ENCODE measurements around the gene PLXNC1.

The PLXNC1 gene

DNA sequence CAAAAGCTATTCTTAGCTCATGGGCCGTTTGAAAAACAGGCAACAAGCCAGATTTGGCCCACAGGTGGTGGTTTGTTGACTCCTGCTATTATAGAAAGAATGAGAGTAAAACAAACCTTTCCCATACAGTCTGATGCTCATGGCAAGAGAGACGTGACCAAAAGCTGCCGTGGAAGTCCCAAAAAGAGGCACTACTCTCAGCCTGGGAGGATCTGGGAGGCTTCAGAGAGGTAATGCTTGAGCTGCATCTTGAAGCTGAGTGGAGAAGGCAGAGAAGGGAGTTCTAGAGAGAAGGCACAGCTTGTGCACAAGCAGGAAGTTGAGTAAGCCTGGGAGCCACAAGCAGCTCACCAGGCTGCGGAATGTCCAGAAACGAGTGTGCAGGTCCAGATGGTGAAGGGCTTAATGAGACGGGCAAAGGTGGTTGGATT, 9.6 kb downstream of the PLXNC1 start:
- no peak for DNase-seq (ENCODE audit: low read depth in 2 of 2)

DNA sequence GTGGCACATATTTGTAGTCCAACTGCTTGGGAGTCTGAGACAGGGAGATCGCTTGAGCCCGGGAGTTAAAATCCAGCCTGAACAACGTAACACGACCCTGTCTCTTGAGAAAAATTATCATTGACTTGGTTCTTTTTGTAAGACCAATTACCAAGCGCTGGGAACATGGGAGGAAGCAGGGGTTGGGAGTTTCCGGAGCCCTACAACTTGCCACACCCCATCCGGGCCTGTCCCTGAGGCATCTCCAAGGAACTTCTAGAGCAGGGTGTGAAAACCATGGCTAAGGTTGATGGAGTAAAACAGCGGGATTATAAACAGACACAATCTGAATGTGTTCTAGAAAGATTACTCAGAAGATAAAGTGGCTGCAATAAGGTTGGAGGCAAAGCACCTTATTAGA, 10.3 kb downstream of the PLXNC1 start:
- DNase-seq (ENCODE audit: low read depth in 2 of 2), result no peak

GRCh38 chr12:94162108-94162507, 13.7 kb downstream of the PLXNC1 start:
- DNase-seq (ENCODE audit: low read depth in 2 of 2), result no peak

- DNase-seq (ENCODE audit: low read depth in 2 of 2), result no peak
These were observed 15.5 kb downstream of the PLXNC1 start for GRCh38 chr12:94163850-94164249.

GRCh38 chr12:94165138-94165537, 16.8 kb downstream of the PLXNC1 start:
- no peak for DNase-seq (ENCODE audit: low read depth in 2 of 2)

DNA sequence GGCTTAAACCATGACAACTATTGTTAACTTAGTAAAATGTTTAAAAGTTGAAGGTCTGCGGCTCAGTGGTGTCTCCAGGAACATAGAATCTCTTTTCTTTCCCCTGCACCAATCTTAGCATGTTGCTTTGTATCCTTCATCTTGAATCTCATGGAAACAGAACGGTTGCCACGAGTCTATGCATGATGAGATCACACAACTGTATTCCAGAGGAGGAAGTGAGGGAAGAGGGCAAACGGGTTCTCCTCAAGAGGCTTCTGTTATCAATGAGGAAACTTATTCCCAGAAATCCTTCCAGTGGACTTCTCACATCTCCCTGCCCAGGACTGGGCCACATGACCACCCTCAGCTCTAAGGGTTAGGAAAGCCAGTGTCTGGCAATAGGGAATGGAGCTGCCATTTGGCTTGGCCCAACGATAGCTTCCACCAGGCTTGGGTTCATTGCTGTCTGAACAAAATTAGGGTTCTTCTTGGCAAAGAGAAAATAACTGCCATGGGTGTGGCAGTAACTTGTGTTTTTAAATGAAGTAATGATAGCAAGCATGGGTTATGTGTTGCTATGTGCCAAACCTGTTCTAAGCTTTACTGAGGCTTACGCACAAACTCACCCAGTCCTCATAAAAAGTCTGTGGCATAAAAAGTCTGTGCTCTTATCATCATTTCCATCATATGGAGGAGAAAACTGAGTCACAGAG, 17.4 kb downstream of the PLXNC1 start:
- no peak for DNase-seq (ENCODE audit: low read depth in 2 of 2)

- DNase-seq (ENCODE audit: low read depth in 2 of 2), result no peak
These were observed 18.8 kb downstream of the PLXNC1 start for GRCh38 chr12:94167071-94167755.

GRCh38 chr12:94167756-94168416, 19.5 kb downstream of the PLXNC1 start:
- DNase-seq (ENCODE audit: low read depth in 2 of 2), result no peak

- DNase-seq (ENCODE audit: low read depth in 2 of 2), result no peak
These were observed 21.1 kb downstream of the PLXNC1 start for GRCh38 chr12:94169495-94169894.

DNA sequence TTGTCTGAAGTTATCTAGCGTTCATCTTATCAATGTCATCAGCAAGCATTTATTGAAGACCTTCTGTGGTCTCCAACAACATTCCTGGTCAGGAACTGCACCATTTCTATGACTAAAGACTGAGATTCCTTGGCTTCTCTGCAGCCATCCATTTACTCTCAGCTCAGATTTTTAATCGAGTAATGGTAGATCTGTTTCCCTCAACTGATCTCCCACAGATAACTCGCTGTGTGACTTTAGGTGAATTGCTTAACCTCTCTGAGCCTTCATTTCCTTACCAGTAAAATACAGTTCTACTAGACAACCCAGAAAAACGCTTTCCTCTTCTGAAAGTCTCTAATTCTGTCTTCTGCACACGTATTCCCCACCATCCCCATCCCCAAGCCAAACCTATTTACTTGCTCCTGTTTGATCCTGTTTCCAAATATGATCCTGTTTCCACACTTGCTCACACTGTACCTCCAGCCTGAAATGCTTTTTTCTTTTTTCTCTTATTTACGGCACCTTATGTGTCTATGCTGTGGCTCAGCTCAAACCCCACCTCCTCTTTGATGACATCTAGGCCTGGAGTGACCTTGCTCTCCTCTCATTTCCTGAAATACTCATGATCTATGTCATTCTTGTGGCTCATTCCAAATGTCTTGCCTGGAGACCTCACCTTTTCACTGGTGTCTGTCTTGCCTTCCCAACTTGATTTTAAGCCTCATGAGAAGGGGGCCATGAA, 21.8 kb downstream of the PLXNC1 start:
- DNase-seq (ENCODE audit: low read depth in 2 of 2), result no peak

DNA sequence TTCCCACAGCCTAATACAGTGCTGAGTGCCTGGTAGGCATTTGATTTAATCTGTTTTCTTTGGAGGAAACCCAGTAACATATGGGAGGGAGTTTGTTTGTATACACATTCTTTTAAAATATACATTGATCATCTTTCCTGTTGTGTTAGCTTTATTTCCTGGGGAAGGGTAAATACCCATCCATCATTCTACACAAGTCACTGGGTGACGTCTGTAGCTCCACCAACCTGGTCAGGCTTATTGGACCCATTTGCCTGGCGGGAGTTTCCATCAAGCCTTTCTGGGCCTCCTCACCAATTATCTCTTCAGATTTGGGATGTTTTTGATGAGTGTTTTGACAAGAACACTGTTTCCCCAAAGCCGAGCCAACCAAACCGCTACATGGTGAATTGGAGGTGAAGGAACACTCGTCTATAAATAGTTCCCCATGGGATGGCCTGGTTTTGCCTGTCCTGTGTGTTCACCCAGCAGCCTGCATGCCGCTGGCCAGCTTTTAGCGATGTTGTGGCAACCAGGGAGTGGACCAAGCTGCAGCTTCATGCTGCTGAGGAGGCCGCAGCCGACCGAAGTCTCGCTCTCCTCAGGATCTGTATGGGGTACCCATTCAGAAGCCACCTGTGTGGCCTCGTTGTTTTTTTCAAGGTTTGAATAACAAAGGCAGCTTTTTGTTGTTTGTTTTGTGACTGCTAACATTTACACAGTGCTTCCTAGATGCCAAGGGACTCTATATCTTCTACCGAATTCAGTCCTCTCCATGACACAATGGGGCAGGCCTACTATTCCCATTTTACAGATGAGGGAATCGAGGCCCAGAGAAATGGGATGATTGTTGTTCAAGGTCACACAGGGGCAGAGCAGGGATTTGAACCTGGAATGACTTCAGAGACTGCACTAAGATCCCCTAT, 22.6 kb downstream of the PLXNC1 start:
- no peak for DNase-seq (ENCODE audit: low read depth in 2 of 2)

GRCh38 chr12:94171595-94171930, 23.2 kb downstream of the PLXNC1 start:
- DNase-seq (ENCODE audit: low read depth in 2 of 2), result no peak

DNA sequence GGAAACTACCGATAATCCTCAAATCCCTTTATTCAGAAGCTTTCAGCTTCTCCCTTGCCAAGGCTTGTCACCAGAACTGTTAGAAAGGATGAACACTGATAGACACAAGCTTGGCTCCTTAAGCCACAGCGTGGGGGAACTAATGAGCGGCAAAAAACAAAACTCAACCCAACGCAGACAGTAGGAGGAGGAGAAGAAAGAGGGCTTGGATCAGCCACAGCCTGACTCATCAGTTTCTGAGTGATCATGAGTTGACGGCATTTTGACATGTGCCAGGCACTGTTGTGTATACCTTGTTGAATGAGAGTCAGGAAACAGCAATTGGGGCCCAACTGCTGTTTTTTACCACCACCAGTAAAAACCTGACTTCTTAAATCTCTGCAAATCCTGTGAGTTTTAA, 23.7 kb downstream of the PLXNC1 start:
- DNase-seq (ENCODE audit: low read depth in 2 of 2), result no peak

DNA sequence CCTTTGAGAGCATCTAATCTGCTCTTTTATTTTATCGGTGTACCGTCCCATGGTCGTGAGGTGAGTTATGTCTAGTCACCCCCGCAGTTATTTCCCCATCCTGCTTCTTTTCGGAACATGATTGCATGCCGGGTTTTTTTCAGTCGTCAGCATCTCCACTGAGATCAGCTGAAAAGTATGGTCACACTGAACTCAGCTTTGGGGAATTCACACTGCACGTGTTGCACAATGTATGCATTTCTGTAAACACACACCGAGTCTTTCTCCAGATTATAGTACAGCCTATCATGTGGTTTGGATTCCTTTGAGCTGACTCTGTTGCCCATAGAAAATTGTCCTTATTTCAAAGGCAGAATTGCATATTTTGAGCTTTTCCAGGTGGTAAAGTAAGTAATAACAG, 24.6 kb downstream of the PLXNC1 start:
- no peak for DNase-seq (ENCODE audit: low read depth in 2 of 2)

GRCh38 chr12:94173660-94174265, 25.4 kb downstream of the PLXNC1 start:
- no peak for DNase-seq (ENCODE audit: low read depth in 2 of 2)

DNA sequence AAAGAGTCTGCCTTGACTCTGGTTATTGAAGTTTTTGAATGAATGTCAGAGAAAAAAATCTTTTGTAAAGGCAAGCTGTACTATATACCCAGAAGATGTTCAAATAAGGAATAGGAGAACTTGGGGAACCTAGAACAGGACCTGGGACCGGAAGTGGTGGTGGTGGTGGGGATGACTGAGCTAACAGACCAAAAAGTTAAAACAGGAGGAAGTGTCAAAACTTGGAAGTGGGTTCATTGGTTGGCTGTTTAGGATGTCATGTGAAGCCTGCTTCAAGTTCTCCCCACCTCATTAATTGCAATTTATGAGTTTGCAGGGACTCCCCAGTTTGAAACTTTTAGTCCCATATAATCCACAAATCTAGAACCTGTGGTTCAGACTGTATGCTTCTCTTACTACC, 26.2 kb downstream of the PLXNC1 start:
- DNase-seq (ENCODE audit: low read depth in 2 of 2), result no peak

DNA sequence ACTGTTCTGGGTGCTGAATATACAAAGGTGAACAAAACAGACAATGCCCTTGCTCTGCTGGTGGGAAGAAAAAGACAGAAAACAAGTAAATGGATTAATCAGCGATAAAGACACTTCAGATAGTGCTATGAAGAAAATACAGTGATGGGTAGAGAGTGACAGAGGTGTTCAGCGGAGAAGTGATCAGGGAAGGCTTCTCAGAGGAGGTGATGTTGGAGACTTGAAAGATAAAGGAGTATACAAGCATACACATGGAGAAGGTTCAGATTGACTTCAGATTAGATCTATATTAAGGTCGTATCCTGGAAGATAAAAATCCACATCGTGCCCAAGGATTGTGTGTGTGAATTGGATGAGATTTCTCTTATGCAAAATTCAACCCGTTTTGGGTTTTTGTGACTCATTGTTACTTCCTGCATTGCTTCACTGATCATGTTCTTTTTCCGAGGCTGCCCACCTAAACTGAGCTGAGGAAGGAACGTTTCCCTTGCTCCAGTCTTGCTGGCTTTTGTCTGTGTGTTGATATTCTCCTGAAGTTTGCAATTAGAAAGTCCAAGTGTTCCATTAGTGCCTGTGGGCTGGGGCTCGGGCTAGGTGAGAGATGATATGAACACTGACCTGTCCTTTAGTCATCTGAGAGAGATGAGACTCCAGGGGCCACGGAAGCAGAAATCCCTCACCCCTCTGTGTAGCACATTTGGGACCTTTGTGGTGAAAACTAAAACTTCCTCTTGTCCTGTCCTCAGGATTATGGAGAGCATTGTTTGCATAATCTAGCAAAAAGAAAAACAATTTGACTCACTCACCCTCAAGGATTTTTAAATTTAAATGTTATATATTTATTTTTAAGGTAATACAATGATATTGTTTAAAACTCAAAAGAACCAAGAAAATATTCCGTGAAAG, 27.6 kb downstream of the PLXNC1 start:
- no peak for DNase-seq (ENCODE audit: low read depth in 2 of 2)

- DNase-seq (ENCODE audit: low read depth in 2 of 2), result no peak
These were observed 29.7 kb downstream of the PLXNC1 start for GRCh38 chr12:94178054-94178453.

GRCh38 chr12:94178882-94179281, 30.5 kb downstream of the PLXNC1 start:
- no peak for DNase-seq (ENCODE audit: low read depth in 2 of 2)

GRCh38 chr12:94179723-94180122, 31.3 kb downstream of the PLXNC1 start:
- DNase-seq (ENCODE audit: low read depth in 2 of 2), result no peak

All from stimulated activated CD4-positive, alpha-beta T cell treated with anti-CD3 and anti-CD28 coated beads, Interleukin-1b, Interleukin-23, amount 100 ng/mL, for 4 hours (primary cell).